Neural cell (in vitro differentiated cells): ENCODE measurements around the gene CABP4.

Experiments used
- CTCF ChIP-seq: fragments of 450-650 bp; IDR thresholded peaks from 2 replicates; pipeline ENCODE4 v1.5.1; 2014; ENCODE audit warnings: antibody characterized with exemption, mild to moderate bottlenecking, moderate library complexity; ENCODE audit not compliant: poor library complexity, severe bottlenecking
- EP300 ChIP-seq: fragments of 450-650 bp; conservative IDR thresholded peaks from 2 replicates; pipeline ENCODE4 v1.6.1; 2014; ENCODE audit warnings: antibody characterized with exemption, mild to moderate bottlenecking, moderate library complexity; ENCODE audit not compliant: poor library complexity, severe bottlenecking
- EZH2 ChIP-seq: fragments of 200-600, 300-800 bp; shearing (Covaris generic), sonication (generic); IDR thresholded peaks from 2 replicates; pipeline ENCODE4 v1.6.1; 2014; ENCODE audit warnings: antibody characterized with exemption, low read length, borderline replicate concordance, mild to moderate bottlenecking; ENCODE audit not compliant: insufficient read depth, poor library complexity, severe bottlenecking
- MXI1 ChIP-seq: fragments of 450-650 bp; conservative IDR thresholded peaks from 2 replicates; pipeline ENCODE4 v1.6.1; 2014; ENCODE audit warnings: antibody characterized with exemption, mild to moderate bottlenecking; ENCODE audit not compliant: poor library complexity, severe bottlenecking
- POLR2AphosphoS5 ChIP-seq: IDR thresholded peaks from 2 replicates; pipeline ENCODE4 v1.6.1; 2012
- RAD21 ChIP-seq: fragments of 450-650 bp; conservative IDR thresholded peaks from 2 replicates; pipeline ENCODE4 v1.6.1; 2014; ENCODE audit warnings: antibody characterized with exemption, mild to moderate bottlenecking, moderate library complexity
- REST ChIP-seq: IDR thresholded peaks from 2 replicates; pipeline ENCODE4 v1.6.1; 2012; ENCODE audit warnings: borderline replicate concordance
- SMC3 ChIP-seq: fragments of 450-650 bp; conservative IDR thresholded peaks from 2 replicates; pipeline ENCODE4 v1.6.1; 2014; ENCODE audit warnings: antibody characterized with exemption, mild to moderate bottlenecking, moderate library complexity; ENCODE audit not compliant: poor library complexity
- TAF1 ChIP-seq: IDR thresholded peaks from 2 replicates; pipeline ENCODE4 v1.6.1; 2012; ENCODE audit warnings: low read depth

GRCh38 chr11:67482275-67482826 is 27.2 kb downstream of the CABP4 start:
- TF ChIP-seq SMC3 (no peak), CTCF (no peak), POLR2AphosphoS5 (no peak), REST (no peak), EZH2 (no peak), RAD21 (no peak), EP300 (no peak), TAF1 (no peak), MXI1 (no peak)
